Aorta (tissue), 5 donors: Measurements from ENCODE around the gene CALML4. TPM values are rescaled to one million over a fixed set of nuclear protein-coding genes. Genes with fewer than 3 reads are reported as not detected.

Source experiments
- ATAC-seq: fragments of 200-7000 bp; cut with Tn5 transposase; one replicate; pipeline ENCODE4 v1.9.1; 2022; ENCODE audit warnings: moderate library complexity; ENCODE audit not compliant: low FRiP score
- DNase-seq, 2 donors: peaks; one replicate each; pipeline ENCODE4 v3.0.0-alpha.2; 2020
- H3K27ac ChIP-seq, 2 donors: one replicate each; pipeline ENCODE4 v1.5.1; 2013; ENCODE audit warnings: low read length in 2 of 2, mild to moderate bottlenecking in 2 of 2, moderate library complexity in 2 of 2, control low read depth in 1 of 2, inconsistent platforms in 1 of 2, low read depth in 1 of 2
- H3K27me3 ChIP-seq, 2 donors: one replicate each; pipeline ENCODE4 v1.6.1; 2013; ENCODE audit warnings: control low read depth in 1 of 2, low read length in 1 of 2, mild to moderate bottlenecking in 1 of 2, moderate library complexity in 1 of 2; ENCODE audit not compliant: insufficient read depth in 2 of 2, control insufficient read depth in 1 of 2
- H3K36me3 ChIP-seq, 2 donors: one replicate each; pipeline ENCODE4 v1.6.1; 2013; ENCODE audit warnings: control low read depth in 1 of 2, low read length in 1 of 2, mild to moderate bottlenecking in 1 of 2; ENCODE audit not compliant: insufficient read depth in 2 of 2, control insufficient read depth in 1 of 2
- H3K4me1 ChIP-seq, 2 donors: one replicate each; pipeline ENCODE4 v1.6.1; 2013; ENCODE audit warnings: low read length in 2 of 2, control low read depth in 1 of 2, mild to moderate bottlenecking in 1 of 2, moderate library complexity in 1 of 2; ENCODE audit not compliant: insufficient read depth in 2 of 2, control insufficient read depth in 1 of 2
- H3K4me3 ChIP-seq, 2 donors: one replicate each; pipeline ENCODE4 v1.5.1; 2013; ENCODE audit warnings: low read length in 2 of 2, control low read depth in 1 of 2, mild to moderate bottlenecking in 1 of 2
- H3K9me3 ChIP-seq: one replicate; pipeline ENCODE4 v1.6.1; 2013; ENCODE audit warnings: mild to moderate bottlenecking, low read length; ENCODE audit not compliant: control insufficient read depth
- WGBS, 2 donors: extraction: QIAGEN DNeasy Blood & Tissue Kit; methylation state at CpG; one replicate each; pipeline ENCODE4 v1.1.7; 2013; 5-methylcytosine and 5-hydroxymethylcytosine counted together
- intact Hi-C, 2 donors: fragments of 100-400 bp; cut with DNase I; formaldehyde crosslinking; loops; one replicate each; pipeline versions ENCODE4 v1.14.2 to v1.15.0; 2022
- polyA plus RNA-seq, 2 donors: library from polyadenylated mRNA; stranded (reverse); fragments of 200-250 nt; gene quantifications; one replicate each; pipeline ENCODE4 v1.2.3, GENCODE V29; 2013
- total RNA-seq, 2 donors: library from RNA; stranded (reverse); fragmentation: NEBNext Ultra II Directional; extraction: Animal tissue kit (Norgen Biotek cat#: 25700); gene quantifications; one replicate each; pipeline ENCODE4 v1.2.1, GENCODE V29; 2021
- donor health status: healthy with polysubstance abuse.
- donor health status: Bipolar disorder and iron deficiency.
- donor health status: DM: no; HTN: no; CAD: no.
- donor health status: DM: no; HTN: no; CAD: no.
- donor health status: DM: yes; HTN: yes; CAD: no.

CALML4 gene
- total and polyA plus RNA-seq, 4 donors = 3.9 to 29.9 (median 6.2) TPM

DNA sequence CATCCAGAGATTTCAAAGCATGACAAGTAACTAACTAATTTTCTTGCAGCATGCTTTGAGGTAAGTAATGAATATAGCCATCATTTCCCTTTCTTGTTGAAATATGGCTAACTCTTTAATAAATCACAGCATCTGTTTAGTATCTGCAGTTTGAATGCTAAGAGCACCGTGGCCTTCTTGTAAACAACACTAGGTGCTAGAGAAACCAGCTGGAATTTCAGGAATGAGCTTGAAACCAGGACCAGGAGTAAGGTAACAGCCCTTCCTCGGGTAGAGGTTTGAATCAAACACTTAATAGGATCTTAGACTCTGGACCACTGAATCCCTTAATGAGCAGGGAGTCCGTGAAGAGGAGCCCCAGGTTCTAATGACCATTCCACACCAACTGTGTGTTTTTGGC lies 13.6 kb downstream of the CALML4 start:
- no peak for DNase-seq

DNA sequence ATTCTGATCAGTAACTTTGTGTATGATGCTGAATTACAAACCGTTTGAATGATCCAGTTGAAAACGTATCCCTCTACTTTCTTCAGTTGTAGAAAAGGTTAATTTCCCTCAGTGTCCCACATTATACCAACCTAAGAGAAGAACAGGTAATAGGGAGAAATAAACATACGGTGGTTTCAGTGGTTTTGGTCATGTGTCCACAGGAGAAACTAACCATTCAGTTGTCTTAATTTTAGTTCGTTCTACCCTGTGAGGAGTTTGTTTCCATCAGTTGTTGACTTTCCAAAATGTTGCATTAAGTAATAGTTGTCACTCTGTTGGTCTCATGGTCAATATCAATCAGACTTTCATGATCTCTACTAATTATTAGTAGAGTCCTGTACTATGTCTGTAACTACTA lies 15.1 kb downstream of the CALML4 start:
- no peaks in the 10 kb centered on the region for H3K27me3 ChIP-seq
- DNase-seq = no peak
- H3K4me3 ChIP-seq = no peak overlapping the region
- H3K36me3 ChIP-seq = peaks cover 0 to 1% of the 10 kb centered on the region in 2 donors
- intact Hi-C loops = no loop called here
- ATAC-seq = no peak
- no peak overlapping the region for H3K27ac ChIP-seq
- WGBS, 2 donors = 92 to 97% methylated on average over 4 of the region's 4 CpGs
- no peaks in the 10 kb centered on the region for H3K9me3 ChIP-seq
- peaks cover 0 to 4% of the 10 kb centered on the region in 2 donors for H3K4me1 ChIP-seq

More for the DNA sequence above, 13.6 kb downstream of the CALML4 start:
- no peaks in the 10 kb centered on the region for H3K36me3 ChIP-seq
- peaks cover 0 to 4% of the 10 kb centered on the region in 2 donors for H3K4me1 ChIP-seq
- 58 to 66% methylated on average over 3 of the region's 3 CpGs for WGBS, 2 donors
- no peak overlapping the region for H3K27ac ChIP-seq
- intact Hi-C loops = no loop called here
- no peaks in the 10 kb centered on the region for H3K27me3 ChIP-seq
- H3K9me3 ChIP-seq = no peaks in the 10 kb centered on the region
- H3K4me3 ChIP-seq = no peak overlapping the region
- no peak for ATAC-seq

DNA sequence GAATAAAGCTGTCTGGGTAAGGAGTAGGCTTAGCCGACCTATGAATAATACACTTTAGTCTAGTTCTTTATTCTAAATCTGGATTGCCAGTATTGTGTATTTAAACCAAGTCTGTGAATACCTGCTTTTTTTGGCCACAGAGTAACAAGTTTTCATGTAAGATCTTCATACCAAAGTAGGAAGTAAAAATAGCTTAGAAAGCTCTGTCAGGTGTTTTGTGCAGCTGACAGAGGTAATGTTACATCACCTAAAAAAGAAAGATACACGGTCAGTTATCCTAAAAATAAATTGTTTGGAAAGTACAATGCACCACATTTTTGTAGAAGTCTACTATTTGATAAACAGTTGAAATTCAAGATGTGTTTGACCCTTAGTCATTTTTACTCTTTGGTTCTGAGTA lies 16.5 kb downstream of the CALML4 start:
- H3K36me3 ChIP-seq = peaks cover 3 to 4% of the 10 kb centered on the region in 2 donors
- no peaks in the 10 kb centered on the region for H3K27me3 ChIP-seq
- 5 to 13% methylated on average over 2 of the region's 2 CpGs for WGBS, 2 donors
- DNase-seq (no peak), ATAC-seq (no peak)
- H3K27ac ChIP-seq = no peak overlapping the region
- H3K4me3 ChIP-seq = no peak overlapping the region
- H3K9me3 ChIP-seq = no peaks in the 10 kb centered on the region
- peaks cover 0 to 4% of the 10 kb centered on the region in 2 donors for H3K4me1 ChIP-seq
- intact Hi-C loops = no loop called here

DNA sequence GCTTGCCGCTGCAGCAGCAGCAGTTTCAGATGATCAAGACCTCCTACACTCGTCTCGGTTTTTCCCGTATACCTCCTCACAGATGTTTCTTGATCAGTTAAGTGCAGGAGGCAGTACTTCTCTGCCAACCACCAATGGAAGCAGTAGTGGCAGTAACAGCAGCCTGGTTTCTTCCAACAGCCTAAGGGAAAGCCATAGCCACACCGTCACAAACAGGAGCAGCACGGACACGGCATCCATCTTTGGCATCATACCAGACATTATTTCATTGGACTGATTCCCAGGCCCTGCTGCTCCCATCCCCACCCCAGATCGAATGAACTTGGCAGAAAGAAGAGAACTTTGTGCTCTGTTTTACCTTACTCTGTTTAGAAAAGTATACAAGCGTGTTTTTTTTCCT lies 17.6 kb downstream of the CALML4 start:
- ATAC-seq (peak; percentile 76), DNase-seq (no peak)
- H3K4me1 ChIP-seq = peaks cover 0 to 4% of the 10 kb centered on the region in 2 donors
- WGBS, 2 donors = 21 to 24% methylated on average over 9 of the region's 9 CpGs
- no peaks in the 10 kb centered on the region for H3K27me3 ChIP-seq
- H3K36me3 ChIP-seq = peaks cover 4 to 8% of the 10 kb centered on the region in 2 donors
- H3K9me3 ChIP-seq = no peaks in the 10 kb centered on the region
- no peak overlapping the region for H3K4me3 ChIP-seq
- peak overlapping the region in 1 of 2 donors; percentile 22 for H3K27ac ChIP-seq
- intact Hi-C loops = no loop called here

DNA sequence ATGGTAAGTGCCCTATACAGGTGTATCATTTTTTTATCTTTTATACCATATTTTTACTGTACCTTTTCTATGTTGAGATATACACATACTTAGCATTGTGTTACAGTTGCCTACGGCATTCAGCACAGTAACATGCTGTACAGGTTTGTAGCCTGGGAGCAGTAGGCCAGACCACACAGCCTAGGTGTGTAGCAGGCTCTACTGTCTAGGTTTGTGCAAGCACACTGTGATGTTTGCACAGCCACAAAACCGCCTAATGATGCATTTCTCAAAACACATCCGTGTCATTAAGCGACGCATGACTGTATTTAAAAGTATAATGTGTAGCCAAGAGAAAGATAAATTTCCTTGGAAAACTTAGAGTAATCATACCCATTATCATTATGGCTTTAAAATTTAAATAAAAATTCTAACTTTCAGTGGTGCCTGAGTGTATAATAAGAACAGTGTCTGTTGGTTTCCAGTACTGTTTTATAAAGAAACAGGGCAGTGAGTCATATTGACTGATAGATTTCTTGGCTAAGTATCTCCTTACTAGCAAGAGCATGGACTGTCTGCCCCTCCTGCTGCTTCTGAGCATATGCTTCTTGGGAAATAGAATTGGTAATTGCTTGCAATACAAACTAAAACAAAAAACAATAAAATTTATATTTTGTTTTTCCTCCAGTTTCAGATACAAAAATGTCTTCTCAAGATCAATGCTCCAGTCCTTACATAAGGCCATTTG lies 18.3 kb downstream of the CALML4 start:
- peaks cover 5 to 8% of the 10 kb centered on the region in 2 donors for H3K36me3 ChIP-seq
- H3K27ac ChIP-seq = peak overlapping the region in 1 of 2 donors; percentile 63
- peaks cover 0 to 4% of the 10 kb centered on the region in 2 donors for H3K4me1 ChIP-seq
- H3K27me3 ChIP-seq = no peaks in the 10 kb centered on the region
- intact Hi-C loops = no loop called here
- 59 to 78% methylated on average over 5 of the region's 5 CpGs for WGBS, 2 donors
- ATAC-seq = peak; percentile 79
- no peak for DNase-seq
- H3K4me3 ChIP-seq = no peak overlapping the region
- no peaks in the 10 kb centered on the region for H3K9me3 ChIP-seq

DNA sequence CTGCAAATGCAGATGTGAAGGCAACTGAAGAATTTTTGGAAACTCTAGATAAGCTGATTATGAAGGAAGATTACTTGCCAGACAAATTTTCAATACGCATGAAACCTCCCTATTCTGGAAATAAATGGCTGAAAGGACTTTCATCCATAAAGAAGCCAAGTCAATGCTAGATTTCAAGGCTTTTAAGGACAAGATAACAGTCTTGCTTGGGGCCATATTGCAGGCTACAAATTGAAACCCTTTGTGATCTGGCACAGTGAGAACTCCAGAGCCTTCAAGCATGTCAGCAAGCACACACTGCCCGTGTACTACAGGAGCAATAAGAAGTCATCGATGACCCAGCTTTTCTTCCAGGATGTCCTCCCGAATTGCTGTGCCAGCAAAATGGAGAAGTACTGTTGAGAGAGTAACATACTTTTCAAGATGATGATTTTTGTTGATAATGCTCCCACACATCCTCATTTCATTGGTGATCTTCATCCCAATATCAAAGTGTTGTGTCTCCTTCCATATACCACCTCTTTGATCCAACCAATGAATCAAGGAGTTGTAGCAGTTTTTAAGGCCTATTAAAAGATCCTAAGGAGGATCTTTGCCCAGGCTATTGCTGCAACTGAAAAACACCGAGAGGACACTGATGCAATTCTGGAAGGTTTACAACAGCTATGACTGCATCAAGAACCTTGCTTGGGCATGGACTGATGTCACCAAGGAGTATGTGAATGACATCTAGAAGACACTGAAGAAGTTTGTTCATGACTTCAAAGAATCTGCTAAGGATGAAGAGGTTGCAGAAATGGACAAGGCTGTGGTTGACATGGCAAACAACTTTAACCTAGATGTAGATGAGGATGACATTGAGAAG lies 20.3 kb downstream of the CALML4 start:
- intact Hi-C loops = no loop called here
- ATAC-seq = no peak
- Histone ChIP-seq H3K4me1 (peaks cover 0 to 4% of the 10 kb centered on the region in 2 donors), H3K9me3 (no peaks in the 10 kb centered on the region), H3K27me3 (no peaks in the 10 kb centered on the region), H3K27ac (peak overlapping the region in 1 of 2 donors; percentile 19), H3K4me3 (no peak overlapping the region), H3K36me3 (peaks cover 8% of the 10 kb centered on the region in 2 donors)
- DNase-seq = no peak
- 94 to 97% methylated on average over 5 of the region's 5 CpGs for WGBS, 2 donors

DNA sequence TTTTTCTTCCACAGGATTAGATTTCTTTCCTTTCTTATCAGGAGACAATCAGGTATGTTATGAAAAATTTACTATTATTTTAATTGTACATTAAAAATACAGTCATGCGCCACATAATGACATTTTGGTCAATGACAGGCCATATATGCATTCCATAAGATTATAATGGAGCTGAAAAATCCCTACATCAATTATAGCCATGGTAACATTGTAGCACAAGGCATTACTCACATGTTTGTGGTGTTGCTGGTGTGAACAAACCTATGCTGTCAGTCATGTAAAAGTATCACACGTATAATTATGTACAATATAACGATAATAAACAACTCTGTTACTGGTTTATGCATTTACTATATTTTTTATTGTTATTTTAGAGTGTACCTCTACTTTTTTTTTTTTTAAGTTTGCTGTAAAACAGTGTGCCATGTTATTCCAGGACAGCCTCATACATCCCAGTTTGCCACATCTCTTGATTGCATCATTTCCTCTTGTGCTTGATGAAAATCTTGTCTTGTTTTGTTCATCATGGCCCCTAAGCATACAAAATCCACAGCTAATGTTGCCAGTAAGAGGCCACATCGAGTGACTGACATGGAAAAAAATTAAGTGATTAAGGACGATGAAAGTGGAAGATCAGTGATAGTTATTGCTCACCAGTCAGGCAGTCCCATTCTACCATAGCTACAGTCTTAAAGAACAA lies 21.4 kb downstream of the CALML4 start:
- H3K4me1 ChIP-seq = peaks cover 0 to 4% of the 10 kb centered on the region in 2 donors
- intact Hi-C loops = no loop called here
- peaks cover 8% of the 10 kb centered on the region in 2 donors for H3K36me3 ChIP-seq

DNA sequence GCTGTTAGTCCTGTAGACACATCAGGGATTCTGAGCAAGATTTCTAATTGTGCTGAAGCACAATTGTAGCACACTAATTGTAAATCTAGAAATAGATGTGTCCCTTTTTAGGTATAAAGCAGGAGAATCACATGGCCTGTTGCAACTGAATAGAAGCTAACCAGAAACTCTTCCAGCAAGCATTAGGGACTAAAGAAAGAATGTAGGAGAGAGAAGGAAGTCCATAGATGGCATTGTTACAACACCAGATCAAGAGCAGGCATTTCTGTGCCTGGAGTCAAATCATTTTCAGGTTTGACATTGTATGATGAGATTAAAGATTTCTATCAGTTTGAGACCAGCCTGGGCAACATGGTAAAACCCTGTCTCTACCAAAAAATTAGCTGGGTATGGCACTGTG lies 27.4 kb downstream of the CALML4 start:
- ATAC-seq (no peak), DNase-seq (no peak)
- no peaks in the 10 kb centered on the region for H3K9me3 ChIP-seq
- intact Hi-C loops = no loop called here
- H3K4me3 ChIP-seq = no peak overlapping the region
- peak overlapping the region in 1 of 2 donors; percentile 36 for H3K27ac ChIP-seq
- peaks cover 0 to 3% of the 10 kb centered on the region in 2 donors for H3K4me1 ChIP-seq
- H3K27me3 ChIP-seq = no peaks in the 10 kb centered on the region
- H3K36me3 ChIP-seq = peaks cover under 1 to 4% of the 10 kb centered on the region in 2 donors

More for the DNA sequence above, 21.4 kb downstream of the CALML4 start:
- WGBS, 2 donors = 93 to 94% methylated on average over 5 of the region's 5 CpGs
- no peaks in the 10 kb centered on the region for H3K27me3 ChIP-seq
- H3K27ac ChIP-seq = no peak overlapping the region
- no peak overlapping the region for H3K4me3 ChIP-seq
- ATAC-seq = no peak
- no peaks in the 10 kb centered on the region for H3K9me3 ChIP-seq
- no peak for DNase-seq
